MV-4-11 (cell line): ENCODE results near the gene PLEKHG3.

Experiments used
- DNase-seq: peaks from one replicate; lab custom pipeline; 2025; lab: John Stamatoyannopoulos, UW

Gene PLEKHG3

GRCh38 chr14:64746298-64747250 lies 42.4 kb downstream of the PLEKHG3 start:
- no peak for DNase-seq

- no peak for DNase-seq
These were observed 43.1 kb downstream of the PLEKHG3 start for GRCh38 chr14:64747327-64747726.

GRCh38 chr14:64748521-64748920 lies 44.3 kb downstream of the PLEKHG3 start:
- no peak for DNase-seq

GRCh38 chr14:64748995-64749714 lies 44.9 kb downstream of the PLEKHG3 start:
- DNase-seq: no peak

- DNase-seq: no peak
These were observed 48.7 kb downstream of the PLEKHG3 start for GRCh38 chr14:64752909-64753308.

- DNase-seq: no peak
These were observed 49.1 kb downstream of the PLEKHG3 start for GRCh38 chr14:64753374-64753773.

- no peak for DNase-seq
These were observed 49.8 kb downstream of the PLEKHG3 start for GRCh38 chr14:64753999-64754398.

- DNase-seq: no peak
These were observed 50.5 kb downstream of the PLEKHG3 start for GRCh38 chr14:64754685-64755084.

- no peak for DNase-seq
These were observed 51.6 kb downstream of the PLEKHG3 start for GRCh38 chr14:64755781-64756221.

GRCh38 chr14:64756712-64757111 lies 52.5 kb downstream of the PLEKHG3 start:
- no peak for DNase-seq

- DNase-seq: no peak
These were observed 53.4 kb downstream of the PLEKHG3 start for GRCh38 chr14:64757601-64758000.

- DNase-seq: no peak
These were observed 53.8 kb downstream of the PLEKHG3 start for GRCh38 chr14:64758025-64758521.

- no peak for DNase-seq
These were observed 54.7 kb downstream of the PLEKHG3 start for GRCh38 chr14:64758691-64759554.

- DNase-seq: no peak
These were observed 55.3 kb downstream of the PLEKHG3 start for GRCh38 chr14:64759555-64759938.

- DNase-seq: peak; percentile 7
These were observed 56.0 kb downstream of the PLEKHG3 start for GRCh38 chr14:64760146-64760755.

GRCh38 chr14:64760916-64761315 lies 56.7 kb downstream of the PLEKHG3 start:
- DNase-seq: no peak

- no peak for DNase-seq
These were observed 57.3 kb downstream of the PLEKHG3 start for GRCh38 chr14:64761441-64762043.

GRCh38 chr14:64762044-64763034 lies 58.1 kb downstream of the PLEKHG3 start:
- DNase-seq: peak; percentile 36

GRCh38 chr14:64763085-64763782 lies 59.0 kb downstream of the PLEKHG3 start:
- no peak for DNase-seq
